Prostate gland (tissue), 1 donor: ENCODE measurements around the gene RSPO3.

Experiments
- POLR2A ChIP-seq: fragments of 450-650 bp; IDR thresholded peaks from one replicate; pipeline ENCODE4 v1.6.1; 2016; ENCODE audit warnings: antibody characterized with exemption, mild to moderate bottlenecking
- POLR2AphosphoS5 ChIP-seq: sonication (generic); formaldehyde crosslinking; IDR thresholded peaks from one replicate; pipeline ENCODE4 v1.6.1; 2017; ENCODE audit warnings: antibody characterized with exemption

GRCh38 chr6:127176146-127176545 is 57.7 kb downstream of the RSPO3 start:
- TF ChIP-seq POLR2AphosphoS5 = no peak
- TF ChIP-seq POLR2A = no peak
